Uterine smooth muscle cell (primary cell): ENCODE data around the gene TRAF5. TPM values are rescaled to one million over a fixed set of nuclear protein-coding genes. Genes with fewer than 3 reads are reported as not detected.

Experiments used
- total RNA-seq: library from RNA; depleted of rRNA; stranded (reverse); fragments of >200 nt; gene quantifications from 2 replicates; pipeline ENCODE4 v1.2.3, GENCODE V29; 2014

Gene TRAF5, protein sequence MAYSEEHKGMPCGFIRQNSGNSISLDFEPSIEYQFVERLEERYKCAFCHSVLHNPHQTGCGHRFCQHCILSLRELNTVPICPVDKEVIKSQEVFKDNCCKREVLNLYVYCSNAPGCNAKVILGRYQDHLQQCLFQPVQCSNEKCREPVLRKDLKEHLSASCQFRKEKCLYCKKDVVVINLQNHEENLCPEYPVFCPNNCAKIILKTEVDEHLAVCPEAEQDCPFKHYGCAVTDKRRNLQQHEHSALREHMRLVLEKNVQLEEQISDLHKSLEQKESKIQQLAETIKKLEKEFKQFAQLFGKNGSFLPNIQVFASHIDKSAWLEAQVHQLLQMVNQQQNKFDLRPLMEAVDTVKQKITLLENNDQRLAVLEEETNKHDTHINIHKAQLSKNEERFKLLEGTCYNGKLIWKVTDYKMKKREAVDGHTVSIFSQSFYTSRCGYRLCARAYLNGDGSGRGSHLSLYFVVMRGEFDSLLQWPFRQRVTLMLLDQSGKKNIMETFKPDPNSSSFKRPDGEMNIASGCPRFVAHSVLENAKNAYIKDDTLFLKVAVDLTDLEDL
- total RNA-seq = 13.3 and 15.2 TPM in 2 replicates

DNA sequence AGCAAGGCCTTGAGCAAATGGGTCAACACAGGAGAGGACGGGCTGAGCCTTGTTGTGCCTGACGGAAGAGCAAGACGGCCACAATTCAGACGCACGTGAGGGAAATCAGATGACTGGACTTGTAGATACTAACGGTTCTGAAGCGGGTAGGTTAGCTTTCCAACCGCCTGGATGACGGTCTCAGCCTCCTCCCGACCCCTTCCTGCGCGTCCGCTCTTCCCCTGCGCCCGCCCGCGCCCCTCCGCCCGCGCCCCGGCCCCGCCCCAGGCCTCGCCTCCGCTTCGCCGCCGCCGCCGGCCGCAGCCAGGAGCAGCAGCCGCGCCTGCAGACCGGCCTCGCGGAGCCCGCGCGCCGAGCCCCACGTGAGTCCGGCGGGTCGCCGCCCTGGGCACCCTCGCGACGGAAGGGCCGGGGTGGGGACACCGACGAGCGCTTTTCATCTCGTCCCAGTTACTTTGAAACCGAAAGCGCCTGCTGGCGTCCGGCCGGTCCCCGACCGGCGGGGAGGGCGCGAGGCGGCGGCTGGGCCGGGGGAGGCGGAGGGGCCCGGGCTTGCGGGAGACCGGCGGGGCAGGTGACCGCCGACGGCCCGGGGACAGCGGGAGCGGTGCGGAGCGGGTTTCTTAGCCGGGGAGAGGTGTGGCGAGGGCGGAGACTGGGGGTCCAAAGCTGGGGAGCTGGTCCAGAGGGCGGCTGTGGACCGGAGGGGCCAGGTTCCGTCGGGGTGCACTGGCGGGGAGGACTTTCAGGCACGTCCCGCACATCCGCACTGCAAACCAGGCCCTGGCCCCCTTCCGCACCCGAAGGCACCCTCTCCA lies at the start of gene TRAF5:
TRAF5 (plus strand) TSS at position 306 of the 818 bp plus-strand sequence. CDS start 26,407 bp downstream, outside the sequence.

Other genes starting within 250 kb of the TRAF5 start
- 0.22 and 2.4 TPM in 2 replicates for gene KCNH1, start 192.7 kb upstream of the TRAF5 start, total RNA-seq
- gene RCOR3, start 67.5 kb upstream of the TRAF5 start, total RNA-seq = 20.9 and 23.2 TPM in 2 replicates
- gene RD3, start 165.3 kb downstream of the TRAF5 start, total RNA-seq = not detected in 2 replicates